SU-DHL-6 (cell line): ENCODE results near the gene ACOX3.

Experiments used
- H2AFZ ChIP-seq: fragments of 200-600 bp; sonication (generic); 2 replicates; pipeline ENCODE4 v1.6.1; 2014; ENCODE audit warnings: low read depth, mild to moderate bottlenecking, moderate library complexity, mixed read lengths, antibody characterized with exemption, low read length; ENCODE audit not compliant: severe bottlenecking
- H3F3A ChIP-seq: fragments of 200-600 bp; shearing (Covaris generic); 2 replicates; pipeline ENCODE4 v1.6.0; 2016; ENCODE audit warnings: antibody characterized with exemption, mild to moderate bottlenecking; ENCODE audit not compliant: insufficient read depth
- H3K27ac ChIP-seq: fragments of 200-600 bp; sonication (generic); 2 replicates; pipeline ENCODE4 v1.5.1; 2016; ENCODE audit warnings: low read depth, mild to moderate bottlenecking, low read length, moderate library complexity, mixed read lengths
- H3K27me3 ChIP-seq: fragments of 200-600 bp; sonication (generic), shearing (Covaris generic); 2 replicates; pipeline ENCODE4 v1.6.0; 2014; ENCODE audit warnings: mild to moderate bottlenecking, low read length
- H3K36me3 ChIP-seq: fragments of 200-600 bp; sonication (generic); 2 replicates; pipeline ENCODE4 v1.6.1; 2014; ENCODE audit warnings: mild to moderate bottlenecking, low read length, mixed read lengths
- H3K4me2 ChIP-seq: fragments of 300-600, 200-600 bp; shearing (Covaris generic), sonication (generic); 2 replicates; pipeline ENCODE4 v1.6.0; 2014; ENCODE audit warnings: low read length, low read depth, mild to moderate bottlenecking; ENCODE audit not compliant: poor library complexity, severe bottlenecking
- H3K4me3 ChIP-seq: fragments of 200-600 bp; sonication (generic); 2 replicates; pipeline ENCODE4 v1.5.1; 2014; ENCODE audit warnings: antibody characterized with exemption, low read length, mild to moderate bottlenecking, mixed read lengths; ENCODE audit not compliant: insufficient read depth, poor library complexity, severe bottlenecking
- H3K79me2 ChIP-seq: fragments of 200-600 bp; sonication (generic); 2 replicates; pipeline ENCODE4 v1.6.1; 2014; ENCODE audit warnings: mild to moderate bottlenecking, low read length, moderate library complexity; ENCODE audit not compliant: insufficient read depth
- H3K9ac ChIP-seq: fragments of 200-600 bp; sonication (generic); 2 replicates; pipeline ENCODE4 v1.7.0; 2014; ENCODE audit warnings: mild to moderate bottlenecking, low read length
- H3K9me2 ChIP-seq: fragments of 200-600 bp; sonication (generic); replicated peaks from 2 replicates; pipeline ENCODE4 v1.6.1; 2014; ENCODE audit warnings: low read length; ENCODE audit not compliant: insufficient read depth
- H3K9me3 ChIP-seq: fragments of 200-600 bp; sonication (generic); 2 replicates; pipeline ENCODE4 v1.6.1; 2014; ENCODE audit warnings: low read length, mixed read lengths; ENCODE audit not compliant: insufficient read depth
- H4K20me1 ChIP-seq: fragments of 200-600 bp; sonication (generic); 2 replicates; pipeline ENCODE4 v1.6.1; 2014; ENCODE audit warnings: low read depth, mild to moderate bottlenecking, antibody characterized with exemption, low read length, moderate library complexity, mixed read lengths
- CTCF ChIP-seq: fragments of 200-600 bp; sonication (generic); IDR thresholded peaks from one replicate; pipeline ENCODE4 v1.5.1; 2017; ENCODE audit warnings: antibody characterized with exemption, mild to moderate bottlenecking, low read length, moderate library complexity; ENCODE audit not compliant: insufficient read depth, poor library complexity, severe bottlenecking
- EZH2phosphoT487 ChIP-seq: fragments of 200-600 bp; sonication (generic), shearing (Covaris generic); conservative IDR thresholded peaks from 2 replicates; pipeline ENCODE4 v1.6.1; 2018; ENCODE audit warnings: mild to moderate bottlenecking, antibody characterized with exemption, low read length, moderate library complexity, mixed read lengths

Gene ACOX3

GRCh38 chr4:8336412-8337075 is 104.0 kb downstream of the ACOX3 start:
- Histone ChIP-seq H3K27ac (no peak overlapping the region), H3F3A (no peaks in the 10 kb centered on the region), H2AFZ (no peak overlapping the region), H3K9ac (no peak overlapping the region), H3K9me3 (peaks cover 3% of the 10 kb centered on the region; the same call in 1 of the 2 replicates), H4K20me1 (no peaks in the 10 kb centered on the region), H3K27me3 (no peaks in the 10 kb centered on the region), H3K4me3 (no peak overlapping the region), H3K79me2 (no peaks in the 10 kb centered on the region), H3K9me2 (no peaks in the 10 kb centered on the region), H3K36me3 (no peaks in the 10 kb centered on the region), H3K4me2 (no peak overlapping the region)
- no peak for TF ChIP-seq CTCF
- no peak for TF ChIP-seq EZH2phosphoT487

GRCh38 chr4:8335848-8336247 is 104.7 kb downstream of the ACOX3 start:
- H3K27me3 ChIP-seq, result no peaks in the 10 kb centered on the region
- TF ChIP-seq CTCF (no peak), EZH2phosphoT487 (no peak)
- H4K20me1 ChIP-seq, result no peaks in the 10 kb centered on the region
- no peaks in the 10 kb centered on the region for H3K36me3 ChIP-seq
- no peak overlapping the region for H2AFZ ChIP-seq
- no peaks in the 10 kb centered on the region for H3K9me2 ChIP-seq
- no peak overlapping the region for H3K9ac ChIP-seq
- H3K4me2 ChIP-seq, result no peak overlapping the region
- no peak overlapping the region for H3K4me3 ChIP-seq
- peaks cover 3% of the 10 kb centered on the region; the same call in 1 of the 2 replicates for H3K9me3 ChIP-seq
- H3K79me2 ChIP-seq, result no peaks in the 10 kb centered on the region
- H3F3A ChIP-seq, result no peaks in the 10 kb centered on the region
- no peak overlapping the region for H3K27ac ChIP-seq

GRCh38 chr4:8334786-8335460 is 105.6 kb downstream of the ACOX3 start:
- no peaks in the 10 kb centered on the region for H3K36me3 ChIP-seq
- no peaks in the 10 kb centered on the region for H3K9me2 ChIP-seq
- H3F3A ChIP-seq, result no peaks in the 10 kb centered on the region
- H3K9ac ChIP-seq, result no peak overlapping the region
- H3K27me3 ChIP-seq, result no peaks in the 10 kb centered on the region
- H2AFZ ChIP-seq, result no peak overlapping the region
- H3K9me3 ChIP-seq, result peaks cover 3% of the 10 kb centered on the region; the same call in 1 of the 2 replicates
- TF ChIP-seq CTCF, result no peak
- TF ChIP-seq EZH2phosphoT487, result no peak
- H3K27ac ChIP-seq, result no peak overlapping the region
- H3K79me2 ChIP-seq, result no peaks in the 10 kb centered on the region
- H4K20me1 ChIP-seq, result no peaks in the 10 kb centered on the region
- no peak overlapping the region for H3K4me2 ChIP-seq
- H3K4me3 ChIP-seq, result no peak overlapping the region
